Muscle layer of colon (tissue), 2 donors: ENCODE results near the gene TENM4.

Experiments used
- H3K27ac ChIP-seq: one replicate; pipeline ENCODE4 v1.7.0; 2013; ENCODE audit warnings: low read depth, mild to moderate bottlenecking, low read length, moderate library complexity
- H3K27me3 ChIP-seq, 2 donors: one replicate each; pipeline ENCODE4 v1.7.0; 2013; ENCODE audit warnings: low read length in 2 of 2, mild to moderate bottlenecking in 2 of 2; ENCODE audit not compliant: insufficient read depth in 2 of 2, control insufficient read depth in 1 of 2
- H3K36me3 ChIP-seq: one replicate; pipeline ENCODE4 v1.7.0; 2013; ENCODE audit warnings: mild to moderate bottlenecking, low read length; ENCODE audit not compliant: insufficient read depth
- H3K4me1 ChIP-seq: one replicate; pipeline ENCODE4 v1.7.0; 2013; ENCODE audit warnings: mild to moderate bottlenecking, low read length; ENCODE audit not compliant: insufficient read depth
- H3K4me3 ChIP-seq, 2 donors: one replicate each; pipeline ENCODE4 v1.7.0; 2013; ENCODE audit warnings: low read length in 2 of 2, low read depth in 1 of 2, mild to moderate bottlenecking in 1 of 2, moderate library complexity in 1 of 2
- H3K9ac ChIP-seq: one replicate; pipeline ENCODE4 v1.7.0; 2013; ENCODE audit warnings: low read length
- H3K9me3 ChIP-seq: one replicate; pipeline ENCODE4 v1.7.0; 2013; ENCODE audit warnings: mild to moderate bottlenecking, low read length
- donor health status: abdominal sarcoma.
- donor health status: Adenocarcinoma of cecum.

The TENM4 gene

DNA sequence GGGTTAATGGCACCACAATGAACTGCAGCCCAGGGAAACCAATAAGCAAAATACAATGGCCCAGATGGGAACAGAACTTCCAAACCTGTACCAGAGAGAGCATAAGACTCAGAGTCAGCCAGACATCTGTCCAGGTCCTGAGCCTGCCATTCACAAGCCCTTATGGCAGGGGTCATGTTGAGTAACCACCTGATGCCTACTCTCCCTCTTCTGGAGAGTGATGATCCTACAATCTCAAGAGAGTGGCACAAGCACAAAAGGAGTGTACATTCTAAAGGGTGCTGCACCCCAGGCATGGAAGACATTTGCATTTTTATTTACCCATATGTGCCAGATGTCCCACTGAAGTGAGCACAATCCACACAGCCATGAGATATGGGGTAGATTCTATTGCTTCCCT, 10.6 kb downstream of the TENM4 start:
- no peaks in the 10 kb centered on the region for H3K4me1 ChIP-seq
- no peak overlapping the region for H3K9ac ChIP-seq
- H3K36me3 ChIP-seq, result no peaks in the 10 kb centered on the region
- no peaks in the 10 kb centered on the region for H3K9me3 ChIP-seq
- H3K27me3 ChIP-seq, result peaks cover 11 to 27% of the 10 kb centered on the region in 2 donors
- no peak overlapping the region for H3K27ac ChIP-seq
- no peak overlapping the region for H3K4me3 ChIP-seq

GRCh38 chr11:79428406-79428805, 12.4 kb downstream of the TENM4 start:
- H3K27ac ChIP-seq, result no peak overlapping the region
- H3K36me3 ChIP-seq, result no peaks in the 10 kb centered on the region
- H3K9ac ChIP-seq, result no peak overlapping the region
- no peaks in the 10 kb centered on the region for H3K4me1 ChIP-seq
- no peaks in the 10 kb centered on the region for H3K9me3 ChIP-seq
- H3K4me3 ChIP-seq, result no peak overlapping the region
- peaks cover 0 to 10% of the 10 kb centered on the region in 2 donors for H3K27me3 ChIP-seq

- no peaks in the 10 kb centered on the region for H3K9me3 ChIP-seq
- H3K36me3 ChIP-seq, result no peaks in the 10 kb centered on the region
- no peak overlapping the region for H3K9ac ChIP-seq
- H3K27ac ChIP-seq, result no peak overlapping the region
- no peak overlapping the region for H3K4me3 ChIP-seq
- H3K4me1 ChIP-seq, result no peaks in the 10 kb centered on the region
- peaks cover 0 to 3% of the 10 kb centered on the region in 2 donors for H3K27me3 ChIP-seq
These were observed 13.1 kb downstream of the TENM4 start for GRCh38 chr11:79427611-79428327.

DNA sequence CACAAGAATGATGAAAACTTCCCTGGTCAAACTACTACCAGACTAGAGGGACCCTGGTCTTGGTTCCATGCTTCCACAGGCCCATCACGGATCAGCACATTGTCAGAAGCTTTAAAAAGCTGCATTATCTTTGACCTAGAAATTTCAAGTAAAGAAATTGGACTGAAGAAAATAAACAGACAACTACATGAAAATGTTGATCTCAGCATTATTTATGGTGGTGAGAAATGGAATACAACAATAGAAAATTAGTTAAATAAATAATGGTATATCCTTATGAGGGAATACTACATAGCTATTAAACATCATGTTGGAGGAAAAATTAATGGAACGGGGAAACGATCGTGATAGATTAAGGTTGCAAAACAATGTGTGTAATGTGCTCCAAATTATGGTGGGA, 13.7 kb downstream of the TENM4 start:
- Histone ChIP-seq H3K27me3 (no peaks in the 10 kb centered on the region), H3K9me3 (no peaks in the 10 kb centered on the region), H3K27ac (no peak overlapping the region), H3K36me3 (no peaks in the 10 kb centered on the region), H3K9ac (no peak overlapping the region), H3K4me1 (no peaks in the 10 kb centered on the region), H3K4me3 (no peak overlapping the region)

DNA sequence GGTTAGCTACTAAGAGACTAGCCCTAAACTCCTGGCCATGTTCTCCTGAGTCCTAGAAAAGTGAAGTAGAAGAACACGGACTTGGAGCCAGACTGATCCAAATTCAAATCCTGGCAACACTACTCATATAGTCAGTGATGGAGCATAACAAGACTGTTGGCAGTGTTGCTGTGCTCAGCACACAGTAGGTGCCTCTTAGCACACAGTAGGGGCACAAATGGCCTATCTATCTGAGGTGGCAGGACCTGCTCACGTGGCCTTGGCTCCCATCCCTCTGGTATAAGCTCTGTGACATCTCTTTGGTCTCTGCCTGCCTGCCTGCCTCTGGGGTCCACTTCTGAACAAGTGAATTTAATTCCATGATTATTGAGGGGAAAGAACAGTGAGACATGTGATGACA, 15.4 kb downstream of the TENM4 start:
- Histone ChIP-seq H3K4me3 (no peak overlapping the region), H3K36me3 (no peaks in the 10 kb centered on the region), H3K27me3 (no peaks in the 10 kb centered on the region), H3K4me1 (no peaks in the 10 kb centered on the region), H3K9ac (no peak overlapping the region), H3K9me3 (no peaks in the 10 kb centered on the region), H3K27ac (no peak overlapping the region)

- no peaks in the 10 kb centered on the region for H3K36me3 ChIP-seq
- no peak overlapping the region for H3K9ac ChIP-seq
- no peak overlapping the region for H3K4me3 ChIP-seq
- H3K27ac ChIP-seq, result no peak overlapping the region
- no peaks in the 10 kb centered on the region for H3K9me3 ChIP-seq
- no peaks in the 10 kb centered on the region for H3K4me1 ChIP-seq
- no peaks in the 10 kb centered on the region for H3K27me3 ChIP-seq
These were observed 17.1 kb downstream of the TENM4 start for GRCh38 chr11:79423736-79424135.

DNA sequence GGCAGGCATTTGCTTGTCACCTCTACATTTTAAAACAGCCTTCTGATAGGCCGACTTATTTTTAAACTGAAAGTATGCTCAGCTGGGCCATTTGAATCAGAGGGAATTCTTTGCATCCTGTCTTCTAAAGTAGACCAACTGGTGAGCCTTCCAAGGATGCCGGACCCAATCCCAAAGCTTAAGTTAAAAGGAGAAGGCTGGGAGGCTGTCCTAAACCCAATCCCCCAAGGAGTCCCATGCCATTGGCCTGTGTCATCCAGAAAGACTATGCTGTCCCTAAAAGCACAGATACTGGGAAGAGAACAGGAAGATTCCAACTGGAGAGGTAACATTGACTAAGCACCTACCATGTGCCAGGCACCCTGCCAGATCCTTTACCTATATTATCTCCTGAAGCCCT, 18.0 kb downstream of the TENM4 start:
- no peak overlapping the region for H3K9ac ChIP-seq
- H3K9me3 ChIP-seq, result no peaks in the 10 kb centered on the region
- H3K36me3 ChIP-seq, result no peaks in the 10 kb centered on the region
- no peak overlapping the region for H3K4me3 ChIP-seq
- H3K27ac ChIP-seq, result no peak overlapping the region
- no peaks in the 10 kb centered on the region for H3K27me3 ChIP-seq
- H3K4me1 ChIP-seq, result no peaks in the 10 kb centered on the region

DNA sequence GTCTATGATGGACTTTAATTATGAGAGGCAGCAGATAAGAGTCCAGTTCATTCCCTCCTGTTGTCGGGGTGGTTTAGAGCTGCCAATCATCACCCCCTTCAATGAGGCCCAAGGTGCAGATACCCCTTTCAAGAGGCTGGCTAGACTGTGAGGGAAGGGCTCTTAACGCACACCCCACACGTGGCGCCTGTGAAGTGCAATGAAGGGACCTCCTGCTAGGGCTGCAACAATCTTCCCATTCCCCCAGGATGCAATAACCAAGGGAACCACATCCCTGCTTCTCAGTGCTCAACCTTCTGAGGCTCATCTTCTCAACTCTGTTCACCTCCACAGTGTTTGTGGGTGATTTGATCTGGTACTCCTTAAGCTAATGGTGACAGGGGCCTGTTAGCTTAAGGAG, 19.0 kb downstream of the TENM4 start:
- Histone ChIP-seq H3K4me3 (no peak overlapping the region), H3K36me3 (no peaks in the 10 kb centered on the region), H3K4me1 (no peaks in the 10 kb centered on the region), H3K27ac (no peak overlapping the region), H3K9ac (no peak overlapping the region), H3K9me3 (no peaks in the 10 kb centered on the region), H3K27me3 (no peaks in the 10 kb centered on the region)

- H3K27ac ChIP-seq, result no peak overlapping the region
These were observed 21.7 kb downstream of the TENM4 start for GRCh38 chr11:79419120-79419519.

DNA sequence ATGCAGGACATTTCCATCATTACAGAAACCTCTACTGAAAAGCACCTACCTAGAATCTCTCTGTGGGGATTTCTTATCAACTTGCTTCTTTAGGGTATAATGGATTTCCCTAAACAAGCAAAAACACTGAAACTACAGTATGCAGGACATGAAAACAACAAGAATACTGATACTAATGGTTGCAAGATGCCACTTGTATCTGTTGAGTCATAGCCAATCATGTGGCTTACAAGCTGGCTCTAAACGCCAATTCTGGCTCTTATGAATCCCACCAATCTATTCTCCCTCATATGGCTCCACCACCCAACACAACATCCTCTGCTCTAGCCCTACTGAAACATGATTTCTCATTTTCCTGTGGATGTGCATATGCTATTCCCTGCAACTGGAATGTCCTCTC, 22.6 kb downstream of the TENM4 start:
- H3K4me1 ChIP-seq, result peaks cover 12% of the 10 kb centered on the region
- H3K9ac ChIP-seq, result no peak overlapping the region

More at GRCh38 chr11:79419120-79419519, 21.7 kb downstream of the TENM4 start:
- Histone ChIP-seq H3K4me1 (peaks cover 3% of the 10 kb centered on the region), H3K9ac (no peak overlapping the region), H3K9me3 (no peaks in the 10 kb centered on the region), H3K27me3 (no peaks in the 10 kb centered on the region), H3K36me3 (no peaks in the 10 kb centered on the region), H3K4me3 (no peak overlapping the region)

DNA sequence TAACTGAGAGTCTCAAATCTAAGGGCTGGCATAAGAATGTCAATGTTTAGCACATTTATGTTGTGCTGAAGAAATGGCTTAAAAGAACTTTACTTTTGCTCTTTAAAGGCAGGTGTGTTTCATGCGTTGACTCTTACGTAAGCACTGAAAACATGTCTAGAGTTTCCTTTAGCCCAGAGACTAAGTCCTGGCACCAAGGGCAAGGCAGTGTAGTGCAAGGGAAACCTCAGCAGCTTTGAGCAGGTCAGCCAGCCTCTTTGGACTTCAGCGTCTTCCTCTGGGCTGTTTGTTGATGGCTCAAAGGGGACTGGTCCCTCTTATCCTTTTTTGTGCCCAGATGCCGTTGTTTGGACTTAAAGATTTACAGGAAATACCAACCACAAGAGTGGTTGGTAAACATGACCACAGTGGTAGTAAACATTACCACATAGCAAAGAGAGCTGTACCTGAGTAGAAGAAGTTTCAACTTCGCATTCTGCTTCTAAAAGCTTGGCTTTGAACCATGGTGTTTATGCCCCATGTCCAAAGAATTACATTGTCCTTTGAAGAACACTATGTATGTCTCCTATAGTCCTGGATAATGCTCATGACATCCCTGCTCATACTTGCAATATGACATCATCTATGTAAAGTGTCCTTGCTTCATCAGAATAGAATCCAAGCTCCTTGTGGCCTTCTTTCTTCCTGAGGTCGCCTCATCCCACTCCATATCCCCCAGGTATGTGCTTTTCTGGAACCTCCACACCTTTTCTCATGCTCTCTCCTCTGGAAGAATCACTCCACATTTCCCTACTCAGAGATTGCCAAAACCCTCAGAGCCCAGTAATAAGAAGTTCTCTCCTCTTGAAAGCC, 23.5 kb downstream of the TENM4 start:
- no peaks in the 10 kb centered on the region for H3K36me3 ChIP-seq
- no peaks in the 10 kb centered on the region for H3K9me3 ChIP-seq
- H3K4me3 ChIP-seq, result no peak overlapping the region
- peaks cover 19% of the 10 kb centered on the region for H3K4me1 ChIP-seq
- no peak overlapping the region for H3K27ac ChIP-seq
- H3K9ac ChIP-seq, result no peak overlapping the region
- H3K27me3 ChIP-seq, result no peaks in the 10 kb centered on the region

More for the DNA sequence above, 22.6 kb downstream of the TENM4 start:
- H3K9me3 ChIP-seq, result no peaks in the 10 kb centered on the region
- no peaks in the 10 kb centered on the region for H3K27me3 ChIP-seq
- H3K27ac ChIP-seq, result no peak overlapping the region
- H3K36me3 ChIP-seq, result no peaks in the 10 kb centered on the region
- no peak overlapping the region for H3K4me3 ChIP-seq
